Cortex of kidney (tissue), 1 donor: ENCODE results near the gene MRPL21.
"Not testable (repeated sequence)": the region's sequence is repeated elsewhere in the genome, so short reads cannot be mapped to it uniquely, and the experiment has no call there.

ENCODE experiments used
- DNase-seq: peaks from one replicate; lab custom pipeline; 2025; lab: John Stamatoyannopoulos, UW

Gene MRPL21

GRCh38 chr11:68867066-68867465 is 36.6 kb downstream of the MRPL21 start:
- no peak for DNase-seq

GRCh38 chr11:68865241-68865640 is 38.4 kb downstream of the MRPL21 start:
- no peak for DNase-seq

DNA sequence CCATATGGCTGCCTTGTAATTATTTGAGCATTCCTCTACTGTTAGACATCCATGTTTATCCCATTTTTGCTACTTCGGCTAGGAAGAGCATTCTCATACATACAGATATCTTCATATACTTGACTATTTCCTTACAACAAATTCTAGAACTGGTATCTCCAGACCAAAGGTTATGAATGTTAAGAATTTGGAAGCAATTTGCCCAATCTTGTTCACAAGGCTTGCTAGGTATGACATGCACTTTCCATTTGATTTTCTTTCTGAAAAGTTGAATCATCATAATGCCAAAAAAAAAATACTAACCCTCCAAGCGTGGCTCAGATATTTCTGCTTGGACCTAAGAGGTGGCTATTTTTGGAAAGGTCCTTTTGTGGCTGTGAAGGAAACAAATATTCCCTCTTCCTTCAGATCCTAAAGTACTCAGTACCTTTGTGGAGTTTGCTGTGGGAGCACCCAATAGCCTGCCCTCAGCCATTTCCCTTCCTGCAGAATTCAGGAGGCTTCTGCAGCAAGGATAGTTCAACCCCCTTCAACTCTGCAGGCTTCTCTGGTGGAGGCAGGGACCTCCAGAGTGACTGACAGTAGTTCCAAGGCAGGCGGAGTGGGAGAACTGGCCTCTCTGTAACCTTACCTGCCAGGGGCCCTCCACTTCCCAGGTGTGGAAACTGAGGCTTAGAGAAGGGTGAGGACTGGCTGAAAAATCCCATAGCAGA is 39.9 kb downstream of the MRPL21 start:
- DNase-seq: no peak

GRCh38 chr11:68862421-68862820 is 41.2 kb downstream of the MRPL21 start:
- no peak for DNase-seq

DNA sequence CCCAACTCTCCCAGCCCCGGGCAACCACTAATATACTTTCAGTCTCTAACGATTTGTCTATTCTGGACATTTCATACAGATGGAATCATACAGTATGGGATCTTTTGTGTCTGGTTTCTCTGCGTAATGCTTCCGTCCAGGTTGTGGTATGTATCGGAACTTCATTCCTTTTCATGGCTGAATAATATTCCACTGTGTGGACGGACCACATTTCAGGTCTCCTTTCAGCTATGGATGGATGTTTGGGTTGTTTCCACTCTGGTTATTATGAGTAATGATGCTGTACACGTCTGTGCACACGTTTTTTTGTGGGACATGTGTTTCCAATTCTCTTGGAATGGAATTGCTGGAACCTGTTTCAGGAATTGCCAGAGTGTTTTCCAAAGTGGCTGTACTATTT is 44.5 kb downstream of the MRPL21 start:
- no peak for DNase-seq

DNA sequence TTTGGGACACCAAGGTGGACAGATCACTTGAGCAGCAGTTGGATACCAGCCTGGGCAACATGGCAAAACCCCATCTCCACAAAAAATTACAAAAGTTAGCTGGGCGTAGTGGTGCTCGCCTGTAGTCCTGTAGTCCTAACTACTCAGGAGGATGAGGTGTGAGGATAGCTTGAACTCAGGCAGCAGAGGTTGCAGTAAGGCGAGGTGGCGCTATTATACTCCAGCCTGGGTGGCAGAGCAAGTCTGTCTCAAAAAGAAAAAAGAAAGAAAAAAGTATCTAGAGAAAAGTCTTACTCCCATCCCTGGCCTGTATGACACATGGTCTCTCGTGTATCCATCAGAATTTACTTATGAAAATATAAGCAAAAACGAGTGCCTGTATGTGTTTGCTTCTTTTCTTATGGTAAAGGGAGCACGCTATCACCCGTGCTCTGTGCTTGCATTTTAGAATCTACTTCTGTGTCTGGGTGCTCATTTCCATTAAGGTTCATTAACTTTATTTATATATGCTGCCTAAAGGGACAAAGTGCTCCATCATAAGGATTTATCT is 46.5 kb downstream of the MRPL21 start:
- no peak for DNase-seq

GRCh38 chr11:68856425-68857030 is 47.1 kb downstream of the MRPL21 start:
- not testable (repeated sequence) for DNase-seq

- no peak for DNase-seq
Measured at GRCh38 chr11:68855205-68855981, 48.2 kb downstream of the MRPL21 start.

DNA sequence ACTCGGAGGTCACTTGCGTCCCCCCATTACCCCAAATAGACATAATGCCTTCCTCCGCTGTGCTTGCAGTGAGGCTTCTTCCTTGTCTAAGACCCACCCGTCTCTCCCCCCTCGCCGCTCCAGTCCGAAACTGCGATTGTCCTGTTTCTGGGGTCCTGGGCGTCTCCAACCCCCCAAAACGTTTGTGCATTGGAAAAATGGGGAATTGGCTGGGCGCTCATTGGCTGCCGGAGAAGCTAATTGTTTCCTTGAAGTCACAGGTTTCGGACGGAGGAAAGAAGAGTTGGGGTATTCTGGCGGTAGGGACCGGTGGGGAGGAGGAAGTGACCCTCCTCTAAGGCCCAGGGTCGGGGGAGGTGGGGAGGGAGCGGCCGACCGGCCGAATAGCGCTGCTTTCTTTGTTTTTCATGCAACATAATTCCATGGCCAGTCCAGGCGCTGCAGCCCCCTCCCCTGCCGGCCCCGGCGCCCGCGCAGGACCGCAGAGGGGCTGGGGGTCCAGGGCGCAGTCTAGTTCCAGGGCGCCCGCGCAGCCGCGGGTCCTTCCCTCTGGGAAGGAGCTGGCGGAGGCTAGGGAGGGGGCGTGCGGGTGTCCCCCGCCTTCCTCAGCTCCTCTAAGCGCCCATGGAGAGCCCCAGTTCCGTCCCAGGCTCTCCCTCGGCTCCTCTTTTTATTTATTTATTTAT is 49.2 kb downstream of the MRPL21 start:
- no peak for DNase-seq

DNA sequence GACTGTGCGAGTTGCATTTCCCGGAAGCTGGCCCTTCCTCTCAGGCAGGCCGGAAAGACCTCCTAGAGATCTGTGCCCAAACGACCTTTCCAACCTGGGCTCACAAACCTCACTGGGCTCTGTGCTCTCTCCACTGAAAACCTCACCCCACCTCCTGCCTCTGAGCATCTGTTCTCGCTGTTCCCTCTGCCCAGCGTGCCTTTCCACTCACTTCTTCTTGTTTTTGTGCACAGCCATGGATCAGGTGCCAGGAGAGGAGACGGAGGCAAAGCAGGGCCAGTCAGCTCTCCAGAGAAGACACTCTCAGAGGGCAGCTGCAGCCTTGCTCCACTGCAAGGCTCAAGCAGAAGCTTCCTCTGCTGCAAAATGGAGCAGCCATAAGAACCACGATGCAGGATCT is 51.0 kb downstream of the MRPL21 start:
- DNase-seq: no peak

GRCh38 chr11:68848429-68848828 is 55.2 kb downstream of the MRPL21 start:
- no peak for DNase-seq

DNA sequence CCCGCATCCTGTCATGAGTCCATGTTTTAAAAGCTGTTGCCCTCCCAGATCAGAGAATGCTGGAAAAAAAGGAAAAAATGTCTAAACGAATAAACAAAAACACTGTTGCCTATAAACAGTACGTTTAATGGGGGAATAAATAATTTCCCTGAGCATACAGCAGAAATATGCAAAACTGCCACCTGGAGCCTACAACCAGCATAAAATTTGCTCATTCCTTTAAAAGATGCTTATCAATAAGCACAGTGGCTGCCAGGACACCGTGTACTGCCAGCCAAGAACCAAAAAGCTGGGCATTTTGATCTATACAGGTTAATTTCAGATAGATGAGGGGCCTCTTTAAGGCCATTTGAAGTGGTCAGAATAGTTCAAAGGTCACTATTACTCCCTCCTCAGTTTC is 56.2 kb downstream of the MRPL21 start:
- DNase-seq: no peak

DNA sequence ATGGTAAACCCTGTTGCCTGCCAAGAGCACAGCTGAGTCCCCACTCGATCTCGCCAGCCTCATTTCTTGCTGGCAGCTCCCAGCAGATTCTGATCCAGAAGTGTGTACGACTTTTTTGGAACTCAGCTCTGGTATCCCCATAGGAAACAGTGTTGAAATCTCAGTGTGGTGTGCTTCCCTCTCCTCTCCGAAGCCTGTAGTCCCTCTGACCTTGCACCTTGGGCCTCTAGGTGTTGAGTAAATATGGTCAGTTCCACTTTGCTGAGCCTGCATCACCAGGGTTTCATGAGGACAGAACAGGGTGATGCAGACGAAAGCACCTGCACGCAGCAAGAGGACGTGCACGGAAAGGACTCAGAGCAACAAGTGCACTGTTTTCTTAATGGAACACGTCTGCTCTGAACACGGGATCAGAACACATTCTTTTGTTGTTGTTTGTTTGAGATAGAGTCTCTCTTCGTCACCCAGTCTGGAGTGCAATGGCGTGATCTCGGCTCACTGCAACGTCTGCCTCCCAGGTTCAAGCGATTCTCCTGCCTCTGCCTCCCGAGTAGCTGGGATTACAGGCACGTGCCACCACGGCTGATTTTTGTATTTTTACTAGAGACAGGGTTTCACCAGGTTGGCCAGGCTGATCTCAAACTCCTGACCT is 58.2 kb downstream of the MRPL21 start:
- no peak for DNase-seq

DNA sequence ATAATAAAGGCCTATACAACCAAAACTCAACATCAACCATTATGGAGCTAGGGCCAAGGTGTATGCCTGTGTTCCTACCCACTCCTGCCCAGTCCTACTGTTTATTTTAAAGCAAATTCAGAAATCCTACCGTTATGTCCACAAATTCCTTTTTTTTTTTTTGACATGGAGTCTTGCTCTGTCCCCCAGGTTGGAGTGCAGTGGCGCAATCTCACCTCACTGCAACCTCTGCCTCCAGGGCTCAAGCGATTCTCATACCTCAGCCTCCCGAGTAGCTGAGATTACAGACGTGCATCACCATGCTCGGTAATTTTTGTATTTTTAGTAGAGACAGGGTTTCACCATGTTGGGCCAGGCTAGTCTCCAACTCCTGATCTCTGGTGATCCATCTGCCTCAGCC is 58.8 kb downstream of the MRPL21 start:
- no peak for DNase-seq

DNA sequence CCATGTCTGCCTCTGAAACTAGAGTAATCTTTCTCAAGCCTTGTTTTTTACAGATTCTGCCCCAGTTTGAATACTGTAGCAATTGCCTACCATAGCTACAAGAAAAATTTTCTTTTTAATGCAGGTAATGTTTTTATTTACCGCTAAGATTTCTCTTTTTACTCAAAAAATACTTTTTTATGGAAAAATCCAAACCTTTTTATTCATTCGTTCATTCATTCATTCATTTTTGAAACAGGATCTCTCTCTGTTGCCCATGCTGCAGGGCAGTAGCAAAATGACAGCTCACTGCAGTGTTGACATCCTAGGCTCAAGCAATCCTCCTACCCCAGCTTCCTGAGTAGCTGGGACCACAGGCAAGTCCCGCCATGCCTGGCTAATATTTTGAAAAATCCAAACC is 59.3 kb downstream of the MRPL21 start:
- no peak for DNase-seq

DNA sequence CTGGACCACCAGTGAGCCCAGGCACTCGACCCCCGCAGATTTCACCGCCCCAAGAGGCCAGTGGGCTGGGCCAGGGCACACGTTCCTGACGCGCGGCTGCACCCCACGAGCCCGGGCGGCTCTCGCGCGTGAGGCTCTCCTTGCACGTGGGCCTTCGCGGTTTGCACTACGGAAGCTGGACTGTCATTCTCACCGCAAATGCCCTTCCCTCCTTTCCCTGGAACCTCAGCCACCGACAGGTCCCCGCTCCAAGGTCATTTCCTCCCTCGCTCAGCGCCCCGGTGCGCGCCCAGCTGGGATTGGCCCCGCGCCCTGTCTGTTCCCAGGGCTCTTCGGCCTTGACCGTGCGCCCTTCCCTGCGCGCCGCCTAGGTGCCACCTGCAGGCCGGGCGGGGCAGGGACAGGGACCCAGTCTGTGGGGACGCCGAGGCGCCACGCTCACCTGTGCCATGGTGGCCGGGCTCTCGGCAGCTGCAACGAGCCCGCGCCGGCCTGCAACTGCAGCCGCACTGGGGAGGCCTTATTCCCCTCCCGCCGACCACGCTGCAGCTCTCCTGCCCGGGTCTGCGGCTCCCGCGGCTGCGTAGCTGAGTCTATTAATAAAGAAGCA is 59.8 kb downstream of the MRPL21 start:
- no peak for DNase-seq

DNA sequence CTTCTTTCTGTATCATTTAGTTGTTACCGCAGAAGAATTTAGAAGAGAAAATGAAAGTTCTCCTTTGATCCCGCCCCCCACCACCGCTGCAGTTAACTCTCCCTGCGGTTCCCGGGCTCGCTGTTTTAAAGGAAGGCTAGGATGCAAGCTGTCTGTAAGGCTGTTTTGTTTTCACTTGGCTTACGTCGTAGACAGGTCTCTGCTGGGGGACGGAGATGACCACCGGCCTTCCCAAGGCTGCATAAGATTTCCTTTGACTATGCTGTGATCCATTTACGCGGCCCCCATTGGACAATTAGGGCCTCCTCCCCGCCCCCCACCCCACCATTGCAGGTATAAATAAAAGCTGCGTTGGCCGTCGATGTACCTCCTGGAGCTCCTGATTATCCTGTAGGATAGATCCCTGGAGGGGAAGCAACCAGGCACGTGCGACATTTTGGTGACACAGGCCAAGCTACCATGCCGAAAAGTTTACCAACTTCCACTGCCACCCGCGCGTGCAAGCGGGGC is 60.5 kb downstream of the MRPL21 start:
- no peak for DNase-seq

DNA sequence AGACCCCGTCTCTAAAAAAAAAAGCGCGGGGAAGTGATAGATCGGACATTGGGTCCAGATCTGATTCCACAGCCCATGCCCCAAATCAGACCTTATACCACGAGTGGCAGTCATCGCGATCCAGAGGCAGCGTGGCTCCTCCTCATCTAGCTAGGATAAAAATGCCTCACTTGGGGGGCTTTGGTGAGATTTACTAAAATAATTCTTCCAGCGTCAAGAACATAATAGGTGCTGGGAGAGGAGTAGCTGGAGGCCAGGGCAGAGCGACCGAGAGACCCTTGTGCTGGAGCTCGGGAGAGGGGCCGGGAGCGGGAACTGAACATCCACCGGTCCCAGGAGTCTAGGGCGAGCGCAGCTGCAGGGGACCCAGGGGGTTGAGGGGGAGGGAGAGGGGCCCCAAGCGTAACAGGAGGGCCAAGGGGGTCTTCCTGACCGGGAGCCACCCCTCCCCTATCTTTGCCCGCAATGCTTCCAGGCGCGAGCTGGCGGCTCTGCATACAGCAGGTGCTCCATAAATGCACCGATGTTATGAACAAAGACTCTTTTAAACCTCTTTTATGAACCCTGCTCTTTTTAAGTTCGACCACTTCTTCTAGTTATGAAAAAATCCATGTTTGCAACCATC is 61.1 kb downstream of the MRPL21 start:
- DNase-seq: no peak

DNA sequence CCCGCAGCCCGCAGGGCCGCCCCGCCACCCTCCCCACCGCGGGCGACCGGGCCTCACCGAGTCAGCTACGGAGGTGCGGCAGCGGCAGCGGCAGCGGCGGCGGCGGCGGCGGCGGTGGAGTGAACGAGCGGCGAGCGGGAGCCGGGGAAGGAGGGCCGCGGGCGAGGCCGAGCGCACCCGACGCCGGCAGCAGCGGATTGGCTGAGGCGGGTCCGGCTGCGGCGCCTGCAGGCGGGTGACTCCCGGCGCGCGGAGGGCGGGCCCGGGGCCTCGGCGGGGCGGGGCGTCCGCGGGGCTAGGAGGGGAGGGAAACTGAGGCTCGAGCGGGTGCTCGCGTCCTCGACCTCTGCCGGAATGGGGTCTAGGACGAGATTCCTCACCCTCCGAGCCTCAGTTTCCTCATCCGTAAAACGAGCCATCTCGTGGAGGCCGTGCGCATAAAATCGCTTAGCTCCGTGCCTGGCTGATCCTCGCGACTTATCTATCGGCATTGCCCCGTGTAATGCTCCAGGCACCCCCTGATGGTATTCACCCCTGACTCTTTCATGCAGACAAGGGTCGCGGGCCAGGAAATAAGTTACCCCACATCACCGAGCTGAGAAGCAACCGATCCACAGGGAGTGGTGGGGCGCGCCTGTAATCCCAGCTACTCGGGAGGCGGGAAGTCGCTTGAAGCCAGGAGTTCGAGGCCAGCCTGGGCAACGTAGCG is 61.8 kb downstream of the MRPL21 start, which contains the start of gene CPT1A:
TSS of gene CPT1A (minus strand) at position 199 of the 709 bp plus-strand sequence. CDS start 26,442 bp downstream, outside the sequence.
- DNase-seq: no peak
